K562 (cell line): ENCODE data around the gene MAP3K19. TPM values are rescaled to one million over a fixed set of nuclear protein-coding genes. Genes with fewer than 3 reads are reported as not detected.
A peak's percentile ranks its signal among the peaks of the same experiment; 100 is the strongest.

ENCODE experiments used
- ATF6 ChIP-seq: sonication (generic); formaldehyde crosslinking; IDR thresholded peaks from 2 replicates; pipeline ENCODE4 v1.4.0; 2020; ENCODE audit warnings: mild to moderate bottlenecking, missing genetic modification reagents
- DLX4 ChIP-seq: fragments of 250-450 bp; sonication (Bioruptor Pico); IDR thresholded peaks from 2 replicates; pipeline ENCODE4 v1.6.1; 2021; ENCODE audit warnings: mild to moderate bottlenecking
- EGR1 ChIP-seq: fragments of 450-650 bp; conservative IDR thresholded peaks from 2 replicates; pipeline ENCODE4 v1.6.1; 2017; ENCODE audit warnings: mild to moderate bottlenecking
- ELF2 ChIP-seq: fragments of 250-450 bp; sonication (Bioruptor Pico); IDR thresholded peaks from 2 replicates; pipeline ENCODE4 v1.5.0; 2021; ENCODE audit warnings: mild to moderate bottlenecking
- ESRRB ChIP-seq: fragments of 250-450 bp; sonication (Bioruptor Pico); IDR thresholded peaks from 2 replicates; pipeline ENCODE4 v1.5.0; 2020; ENCODE audit warnings: mild to moderate bottlenecking, moderate library complexity, borderline replicate concordance
- FIP1L1 ChIP-seq: fragments of 200-400 bp; formaldehyde crosslinking; IDR thresholded peaks from 2 replicates; pipeline ENCODE4 v1.6.1; 2018; ENCODE audit warnings: mild to moderate bottlenecking, low read depth, low read length; ENCODE audit not compliant: poor library complexity, severe bottlenecking
- GATAD2A ChIP-seq: fragments of 450-650 bp; IDR thresholded peaks from 2 replicates; pipeline ENCODE4 v1.6.1; 2017
- HCFC1 ChIP-seq: IDR thresholded peaks from 2 replicates; pipeline ENCODE4 v1.6.1; 2012; ENCODE audit warnings: low read depth, low read length, improper control_type of control experiment
- HES1 ChIP-seq: fragments of 450-650 bp; IDR thresholded peaks from 2 replicates; pipeline ENCODE4 v1.6.1; 2016; ENCODE audit warnings: low read depth, mild to moderate bottlenecking, moderate library complexity
- MYNN ChIP-seq, 2 experiments: sonication (generic); formaldehyde crosslinking in 1 of 2; IDR thresholded peaks; 2 replicates each; pipeline versions ENCODE4 v1.5.0 to v1.6.1; 2016 to 2020; ENCODE audit warnings: antibody characterized with exemption in 1 of 2, missing genetic modification reagents in 1 of 2
- POLR2B ChIP-seq: fragments of 450-650 bp; IDR thresholded peaks from 2 replicates; pipeline ENCODE4 v1.6.1; 2018; ENCODE audit warnings: low read depth; ENCODE audit not compliant: partially characterized antibody
- PTTG1 ChIP-seq: fragments of 450-650 bp; IDR thresholded peaks from 2 replicates; pipeline ENCODE4 v1.6.1; 2016; ENCODE audit warnings: low read depth, mild to moderate bottlenecking, missing genetic modification characterization, missing compliant biosample characterization
- RNF2 ChIP-seq: sonication (generic); IDR thresholded peaks from 2 replicates; pipeline ENCODE4 v1.6.1; 2016
- SIN3B ChIP-seq: fragments of 450-650 bp; IDR thresholded peaks from 2 replicates; pipeline ENCODE4 v1.6.1; 2017; ENCODE audit warnings: low read depth, mild to moderate bottlenecking, moderate library complexity
- SMARCA5 ChIP-seq: fragments of 450-650 bp; IDR thresholded peaks from 2 replicates; pipeline ENCODE4 v1.6.1; 2016
- VEZF1 ChIP-seq: fragments of 200-800 bp; sonication (Bioruptor generic); IDR thresholded peaks from 2 replicates; pipeline ENCODE4 v1.6.1; 2017; ENCODE audit warnings: missing genetic modification characterization, missing compliant biosample characterization
- ZNF324 ChIP-seq: fragments of 250-450 bp; sonication (Bioruptor Pico); IDR thresholded peaks from 2 replicates; pipeline ENCODE4 v1.4.0; 2020; ENCODE audit warnings: mild to moderate bottlenecking
- ZNF347 ChIP-seq: fragments of 450-650 bp; formaldehyde crosslinking; IDR thresholded peaks from 2 replicates; pipeline ENCODE4 v1.4.0; 2020; ENCODE audit warnings: low read depth, mild to moderate bottlenecking, moderate library complexity
- ZNF699 ChIP-seq: fragments of 250-450 bp; sonication (Bioruptor Pico); IDR thresholded peaks from 2 replicates; pipeline ENCODE4 v1.8.0; 2021; ENCODE audit warnings: mild to moderate bottlenecking, moderate library complexity; ENCODE audit not compliant: insufficient replicate concordance
- polyA plus RNA-seq, 8 experiments: library from polyadenylated mRNA; depleted of rRNA in 4 of 8; stranded (reverse) in 5 of 8; unstranded in 3 of 8; fragments of >200 nt; fragmentation: Nextera tagmentation in 2 of 8; fragmentation: Illumina TruSeq in 1 of 8; extraction: Ambion mirVana in 2 of 8; extraction: Trizol in 1 of 8; gene quantifications; 2 replicates each; pipeline versions ENCODE4 v1.2.1 to v1.2.3, GENCODE V29; 2011 to 2014; ENCODE audit warnings: inconsistent platforms in 1 of 8, missing spikeins in 1 of 8
- total RNA-seq, 7 experiments: library from RNA; depleted of rRNA in 6 of 7; stranded (reverse); fragments of >200 nt in 6 of 7; fragmentation: Illumina TruSeq in 2 of 7; extraction: Trizol in 2 of 7; gene quantifications; 2 replicates each; pipeline versions ENCODE4 v1.2.1 to v1.2.3, GENCODE V29; 2011 to 2021; ENCODE audit warnings: low replicate concordance in 1 of 7
- TF ChIP-seq, protein P1 (sequence below): sonication (generic); formaldehyde crosslinking; IDR thresholded peaks from 2 replicates; pipeline ENCODE4 v1.8.1; 2022; ENCODE audit warnings: missing genetic modification reagents
- TF ChIP-seq, protein P2 (sequence below): fragments of 250-450 bp; sonication (Bioruptor Pico); IDR thresholded peaks from 2 replicates; pipeline ENCODE4 v1.5.1; 2021; ENCODE audit warnings: mild to moderate bottlenecking

MAP3K19 gene
- total and polyA plus RNA-seq, 9 of the 15 experiments (the other 6 are each of a cell fraction or from before 2014, with no cell fraction given), result 0.29 TPM; not detected in 8

DNA sequence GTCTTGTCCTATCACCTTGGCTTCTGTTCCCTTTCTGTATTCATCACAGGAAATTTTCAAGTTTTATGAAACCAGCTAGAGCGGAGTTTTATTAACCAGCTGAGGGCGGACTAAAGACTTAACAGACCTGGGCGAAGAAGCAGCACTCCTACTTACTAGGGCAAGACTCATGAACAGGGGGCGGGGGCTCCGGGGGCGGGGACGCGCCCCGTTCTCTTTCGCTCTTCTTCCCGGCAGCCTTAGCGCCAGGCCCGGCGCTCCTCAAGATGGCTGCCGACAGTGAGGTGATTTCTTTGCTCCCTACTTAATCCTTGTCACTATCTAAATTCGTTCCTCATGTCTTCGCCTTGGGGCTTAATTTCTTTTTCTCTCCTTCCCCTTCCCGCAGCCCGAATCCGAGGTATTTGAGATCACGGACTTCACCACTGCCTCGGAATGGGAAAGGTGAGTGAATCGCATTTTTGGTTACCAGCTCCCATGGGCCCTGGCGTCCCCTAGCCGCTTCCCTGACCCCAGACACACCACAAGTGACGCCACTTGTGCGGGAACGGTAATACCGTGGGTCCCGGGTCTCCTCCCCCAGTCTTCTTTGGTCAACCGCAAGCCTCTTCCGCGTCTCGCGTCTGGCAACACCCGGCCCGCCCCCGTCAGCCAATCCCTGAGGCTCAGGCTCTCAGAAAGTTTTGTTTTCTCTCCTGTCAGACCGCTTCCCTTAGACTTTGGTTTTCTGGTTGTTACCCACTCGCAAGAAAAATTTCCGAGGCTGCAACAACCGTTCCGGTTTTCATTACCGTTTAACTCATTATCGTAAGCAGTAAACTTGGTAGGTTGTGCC is 5.0 kb upstream of the MAP3K19 start, which contains the start of gene RAB3GAP1 (continued):
- TF ChIP-seq POLR2B (peak; percentile 96), EGR1 (peak; percentile 81), VEZF1 (CRISPR knock-in tag) (peak; percentile 85), RNF2 (no peak), HCFC1 (peak; percentile 59), ZNF324 (no peak), SIN3B (peak; percentile 75), FIP1L1 (no peak), SMARCA5 (no peak), ESRRB (CRISPR knock-in tag) (no peak), HES1 (peak; percentile 93), MYNN (IDR thresholded peaks at IDR 0.05) (no peak), MYNN (CRISPR knock-in tag; IDR thresholded peaks at IDR 0.05) (no peak), GATAD2A (peak; percentile 56; the same call in 1 of the 2 replicates), PTTG1 (tag) (no peak), ELF2 (CRISPR knock-in tag) (peak; percentile 75), ZNF699 (CRISPR knock-in tag) (no peak), ZNF347 (no peak), ATF6 (CRISPR knock-in tag) (no peak; the same call in 1 of the 2 replicates), DLX4 (CRISPR knock-in tag) (no peak)
- TF ChIP-seq, protein P1, sequence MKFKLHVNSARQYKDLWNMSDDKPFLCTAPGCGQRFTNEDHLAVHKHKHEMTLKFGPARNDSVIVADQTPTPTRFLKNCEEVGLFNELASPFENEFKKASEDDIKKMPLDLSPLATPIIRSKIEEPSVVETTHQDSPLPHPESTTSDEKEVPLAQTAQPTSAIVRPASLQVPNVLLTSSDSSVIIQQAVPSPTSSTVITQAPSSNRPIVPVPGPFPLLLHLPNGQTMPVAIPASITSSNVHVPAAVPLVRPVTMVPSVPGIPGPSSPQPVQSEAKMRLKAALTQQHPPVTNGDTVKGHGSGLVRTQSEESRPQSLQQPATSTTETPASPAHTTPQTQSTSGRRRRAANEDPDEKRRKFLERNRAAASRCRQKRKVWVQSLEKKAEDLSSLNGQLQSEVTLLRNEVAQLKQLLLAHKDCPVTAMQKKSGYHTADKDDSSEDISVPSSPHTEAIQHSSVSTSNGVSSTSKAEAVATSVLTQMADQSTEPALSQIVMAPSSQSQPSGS (CRISPR knock-in tag), result no peak
- TF ChIP-seq, protein P2, sequence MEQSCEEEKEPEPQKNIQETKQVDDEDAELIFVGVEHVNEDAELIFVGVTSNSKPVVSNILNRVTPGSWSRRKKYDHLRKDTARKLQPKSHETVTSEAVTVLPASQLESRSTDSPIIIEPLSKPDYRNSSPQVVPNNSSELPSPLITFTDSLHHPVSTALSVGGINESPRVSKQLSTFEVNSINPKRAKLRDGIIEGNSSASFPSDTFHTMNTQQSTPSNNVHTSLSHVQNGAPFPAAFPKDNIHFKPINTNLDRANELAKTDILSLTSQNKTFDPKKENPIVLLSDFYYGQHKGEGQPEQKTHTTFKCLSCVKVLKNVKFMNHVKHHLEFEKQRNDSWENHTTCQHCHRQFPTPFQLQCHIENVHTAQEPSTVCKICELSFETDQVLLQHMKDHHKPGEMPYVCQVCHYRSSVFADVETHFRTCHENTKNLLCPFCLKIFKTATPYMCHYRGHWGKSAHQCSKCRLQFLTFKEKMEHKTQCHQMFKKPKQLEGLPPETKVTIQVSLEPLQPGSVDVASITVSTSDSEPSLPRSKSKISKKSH (CRISPR knock-in tag), result 0 out of 2 replicates have a peak, but pooled peaks have one; percentile 42
